Melanocyte of skin (primary cell): ENCODE measurements around the gene MEGF8. TPM values are rescaled to one million over a fixed set of nuclear protein-coding genes. Genes with fewer than 3 reads are reported as not detected.

Experiments
- small RNA-seq, 2 donors: library from RNA; depleted of rRNA; stranded (forward); fragments of <200 nt; gene quantifications; one replicate each; pipeline ENCODE3, GENCODE V24; 2012
- total RNA-seq, 2 donors: library from RNA; depleted of rRNA; stranded (reverse); fragments of >200 nt; gene quantifications; 2 replicates each; pipeline ENCODE4 v1.2.3, GENCODE V29; 2012

The MEGF8 gene
- 10 to 100 TPM; 17.6 to 20.3 TPM for total RNA-seq

DNA sequence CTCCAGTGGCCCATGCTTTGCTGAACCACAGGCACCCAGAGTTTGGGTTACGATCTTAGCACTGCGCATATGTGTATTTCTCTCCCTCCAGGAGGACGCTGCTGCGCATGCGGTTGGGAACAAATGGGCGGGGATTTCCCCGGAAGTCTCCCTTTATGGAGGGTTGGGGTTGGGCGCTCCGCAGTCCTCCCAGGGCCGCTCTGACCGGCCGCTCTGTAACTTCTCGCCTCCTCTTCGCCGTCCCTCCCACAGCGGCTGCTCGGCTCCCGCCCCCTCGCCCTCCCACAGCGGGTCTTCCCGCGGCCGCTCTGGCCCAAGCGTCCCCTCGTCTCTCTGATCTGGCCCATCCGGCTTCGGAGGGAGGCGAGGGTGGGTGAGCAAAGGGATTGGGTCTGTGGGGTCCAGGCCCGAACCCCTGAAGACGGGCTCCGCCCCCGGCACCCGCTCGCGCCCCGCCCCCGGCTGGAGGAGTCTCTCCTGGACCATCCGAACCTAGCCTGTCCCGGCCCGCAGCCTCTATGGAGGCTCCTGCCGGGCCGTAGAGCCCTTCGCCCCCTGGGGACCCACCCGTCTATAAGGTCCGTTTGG is at the start of gene MEGF8:
MEGF8 (plus strand) TSS at position 328 of the 588 bp plus-strand sequence. CDS start 609 bp downstream, outside the sequence.

DNA sequence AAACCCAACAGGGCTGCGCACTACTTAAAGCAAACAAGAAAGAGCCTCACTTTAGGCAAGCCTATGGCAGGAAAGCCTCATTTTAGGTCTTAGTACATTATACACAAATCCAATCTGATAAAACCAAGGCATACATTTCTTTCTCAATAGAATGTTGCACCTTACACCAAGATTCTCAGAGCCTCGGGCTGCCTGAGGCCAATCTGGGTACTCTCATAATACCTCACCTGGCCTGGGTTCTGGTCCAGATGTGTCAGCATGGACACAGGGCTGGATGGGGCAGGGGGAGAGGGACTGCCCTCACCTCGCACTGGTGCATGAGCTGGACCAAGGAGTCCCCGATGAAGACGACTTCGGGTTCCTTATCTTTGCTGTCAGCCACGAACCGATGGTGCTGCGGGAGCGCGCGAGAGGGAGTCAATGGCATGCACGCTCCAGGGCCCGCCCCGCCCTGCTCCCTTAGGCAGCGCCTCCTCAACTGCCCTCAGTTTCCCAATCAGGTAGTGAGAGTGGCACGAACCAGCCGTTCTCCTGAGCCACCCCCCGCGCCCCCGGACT is 23.7 kb upstream of the MEGF8 start, which contains the start of gene PRR19:
PRR19 (plus strand) TSS at position 487 of the 558 bp plus-strand sequence. CDS start 7,453 bp downstream, outside the sequence.

GRCh38 chr19:42313096-42313839 is 12.2 kb upstream of the MEGF8 start, which contains the start of gene TMEM145:
Gene TMEM145 (plus strand): TSS chr19:42313309. CDS start chr19:42313377, 68 bp downstream.

DNA sequence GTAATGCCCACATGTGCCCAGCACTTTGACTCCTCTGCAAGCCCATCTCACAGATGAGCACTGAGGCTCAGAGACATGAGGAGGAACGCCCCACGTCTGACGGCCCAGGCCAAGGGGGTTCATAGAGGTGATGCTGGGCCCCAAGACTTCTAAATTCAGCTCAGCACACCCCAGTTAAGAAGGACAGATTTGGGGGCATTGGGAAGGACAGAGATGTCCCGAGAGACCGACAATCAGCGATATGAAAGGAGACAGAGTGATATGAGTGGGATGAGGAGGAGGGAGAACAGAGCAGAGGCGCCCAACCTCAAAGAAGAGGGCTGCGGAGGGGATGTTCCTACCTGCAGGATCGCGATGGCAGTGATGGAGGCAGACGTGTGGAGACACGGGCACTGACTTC is 64.5 kb downstream of the MEGF8 start, which contains the start of gene CNFN:
CNFN (minus strand) TSS at position 399 of the 400 bp plus-strand sequence. CDS start 1,260 bp downstream, outside the sequence.

DNA sequence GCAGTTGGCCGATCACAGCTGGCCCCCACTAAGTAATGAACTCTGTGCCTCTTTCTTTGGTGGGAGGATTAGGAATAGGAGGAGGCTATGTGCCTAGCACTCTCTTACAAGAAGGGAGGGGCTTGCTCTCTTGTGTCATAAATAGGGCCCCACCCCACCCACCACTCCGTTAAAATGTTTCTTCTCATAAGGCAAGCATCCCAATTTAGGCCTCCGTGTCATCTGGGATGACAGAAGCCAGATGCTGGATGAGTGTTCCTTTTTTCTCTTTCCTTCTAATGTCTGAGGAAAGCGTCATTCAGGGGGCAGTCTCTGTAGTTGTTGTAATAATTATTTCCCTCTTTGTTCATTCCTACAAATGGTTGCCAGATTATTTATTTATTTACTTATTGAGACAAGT is 101.9 kb downstream of the MEGF8 start, which contains the start of gene LIPE:
LIPE (minus strand) TSS at position 76 of the 400 bp plus-strand sequence. CDS start 239 bp downstream, outside the sequence.

Small RNA genes lying within 50 kb of the gene (small RNA-seq; reads per million reads assigned to genes)
- gene MIR8077 = 0 to 0.23 reads per million in 2 donors

Other genes with a start within 250 kb of the MEGF8 start
- 10 to 100 TPM; 16.9 to 22.3 TPM for gene ZNF574, start 249.5 kb upstream of the MEGF8 start, total RNA-seq
- gene POU2F2, start 193.2 kb upstream of the MEGF8 start, total RNA-seq = under 1 TPM in 1 of 2 donors, not detected in 1; under 0.01 TPM
- gene DEDD2, start 108.0 kb upstream of the MEGF8 start, total RNA-seq = 10 to 100 TPM; 13.4 to 19.0 TPM
- gene ZNF526, start 105.3 kb upstream of the MEGF8 start, total RNA-seq = 10 to 100 TPM in 1 of 2 donors, 1 to 10 TPM in 1; 10.0 to 16.0 TPM
- 10 to 100 TPM; 25.5 to 36.6 TPM for gene GSK3A, start 83.0 kb upstream of the MEGF8 start, total RNA-seq
- 10 to 100 TPM; 37.9 to 42.3 TPM for gene ERF, start 70.5 kb upstream of the MEGF8 start, total RNA-seq
- 10 to 100 TPM; 22.3 to 34.4 TPM for gene CIC, start 56.4 kb upstream of the MEGF8 start, total RNA-seq
- gene PRR19, start 23.5 kb upstream of the MEGF8 start, total RNA-seq = under 1 TPM in 1 of 2 donors, not detected in 1; 1.00 TPM
- 10 to 100 TPM; 32.0 to 47.0 TPM for gene PAFAH1B3, start 23.0 kb upstream of the MEGF8 start, total RNA-seq
- 1 to 10 TPM in 1 of 2 donors, under 1 TPM in 1; under 0.01 to 3.7 TPM for gene TMEM145, start 12.3 kb upstream of the MEGF8 start, total RNA-seq
- gene CNFN, start 64.7 kb downstream of the MEGF8 start, total RNA-seq = under 1 TPM in 1 of 2 donors, not detected in 1; 0.67 TPM
- 10 to 100 TPM; 11.7 to 27.0 TPM for gene LIPE, start 101.8 kb downstream of the MEGF8 start, total RNA-seq
- gene CXCL17, start 117.3 kb downstream of the MEGF8 start, total RNA-seq = not detected
- gene CEACAM1, start 202.8 kb downstream of the MEGF8 start, total RNA-seq = 10 to 100 TPM in 1 of 2 donors, 1 to 10 TPM in 1; 9.3 to 19.3 TPM